GM21576 (cell line): Measurements from ENCODE around the gene GCNA.
"Not testable (repeated sequence)": the region's sequence is repeated elsewhere in the genome, so short reads cannot be mapped to it uniquely, and the experiment has no call there.

ENCODE experiments used
- ATAC-seq: cut with Tn5 transposase; IDR thresholded peaks from one replicate; pipeline ENCODE4 v1.9.1; 2021; ENCODE audit warnings: mild to moderate bottlenecking, moderate library complexity; ENCODE audit not compliant: unreplicated experiment

GCNA gene

GRCh38 chrX:71556036-71556435 lies 22.2 kb upstream of the GCNA start:
- no peak for ATAC-seq

DNA sequence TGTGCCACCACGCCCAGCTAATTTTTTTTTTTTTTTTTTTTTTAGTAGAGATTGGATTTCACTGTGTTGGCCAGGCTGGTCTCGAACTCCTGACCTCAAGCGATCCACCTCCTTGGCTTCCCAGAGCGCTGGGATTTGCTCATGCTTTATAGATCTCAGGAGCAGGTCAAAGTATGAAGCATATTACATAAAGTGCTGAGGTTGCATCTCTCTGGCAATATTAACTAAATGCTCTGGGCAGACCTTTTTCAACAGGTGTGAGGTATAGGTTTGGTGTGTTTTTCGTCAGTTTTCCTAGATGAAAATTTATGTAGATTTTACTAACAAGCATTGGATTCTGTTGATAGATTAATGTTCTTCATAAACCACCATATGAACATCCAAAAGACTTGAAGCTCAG lies 19.3 kb upstream of the GCNA start:
- ATAC-seq: no peak

- not testable (repeated sequence) for ATAC-seq
Measured at GRCh38 chrX:71559773-71560172, 18.5 kb upstream of the GCNA start.

DNA sequence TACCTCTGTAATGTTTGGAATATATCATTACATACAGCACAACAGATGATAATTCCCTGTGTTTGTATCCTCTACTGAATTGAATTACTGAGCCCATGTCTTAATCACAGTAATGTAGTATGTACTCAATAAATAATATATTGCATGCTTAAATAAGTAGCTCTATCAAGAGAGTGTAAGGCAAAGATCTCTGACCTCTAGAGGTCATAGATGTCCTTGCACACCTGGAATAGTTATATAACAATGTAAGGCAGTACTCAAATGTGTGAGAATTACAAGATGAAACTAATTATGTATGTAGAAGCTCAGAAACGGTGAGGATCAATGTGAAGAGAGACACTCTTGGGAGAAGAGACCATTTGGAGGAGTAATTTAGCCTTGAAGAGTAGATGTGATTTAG lies 14.3 kb upstream of the GCNA start:
- ATAC-seq: no peak

DNA sequence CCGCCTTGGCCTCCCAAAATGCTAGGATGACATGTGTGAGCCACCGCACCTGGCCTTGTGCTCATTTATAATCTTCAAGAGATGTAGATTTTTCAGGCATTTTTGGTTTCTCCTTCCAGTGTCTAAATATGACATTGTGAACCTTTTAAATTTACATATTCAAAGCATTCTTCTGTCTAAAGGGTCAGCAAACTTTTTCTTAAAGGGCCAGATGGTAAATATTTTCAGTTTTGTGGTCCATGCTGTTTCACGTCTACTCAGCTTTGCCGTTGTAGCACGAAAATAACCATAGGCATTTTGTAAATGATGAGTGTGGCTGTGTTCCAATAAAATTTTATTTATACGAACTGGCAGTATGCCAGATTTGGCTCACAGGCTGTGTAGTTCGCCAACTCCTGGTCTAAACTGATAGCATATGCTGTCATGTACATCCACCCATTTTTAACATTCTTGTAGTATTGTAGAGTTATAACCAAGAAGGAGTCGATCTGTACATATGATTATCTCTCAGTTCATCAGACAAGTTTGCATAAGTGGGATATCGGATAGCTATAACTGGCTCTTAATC lies 12.7 kb upstream of the GCNA start:
- no peak for ATAC-seq

DNA sequence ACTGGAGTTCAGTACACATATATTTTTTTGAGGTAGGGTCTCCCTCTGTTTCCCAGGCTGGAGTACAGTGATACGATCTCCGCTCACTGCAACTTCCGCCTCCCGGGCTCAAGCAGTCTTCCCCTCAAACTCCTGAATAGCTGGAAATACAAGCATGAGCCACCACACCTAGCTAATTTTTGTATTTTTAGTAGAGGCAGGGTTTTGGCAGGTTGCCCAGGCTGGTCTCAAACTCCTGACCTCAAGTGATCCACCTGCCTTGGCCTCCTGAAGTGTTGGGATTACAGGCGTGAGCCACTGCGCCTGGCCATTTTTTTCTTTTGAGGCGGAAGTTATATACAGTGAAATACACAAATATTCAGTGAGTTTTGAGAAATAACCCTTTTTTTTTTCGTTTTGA lies 6.8 kb upstream of the GCNA start:
- not testable (repeated sequence) for ATAC-seq

- no peak for ATAC-seq
Measured at GRCh38 chrX:71573590-71573989, 4.6 kb upstream of the GCNA start.

GRCh38 chrX:71577682-71578081 lies 555 bp upstream of the GCNA start:
- ATAC-seq: no peak

- no peak for ATAC-seq
Measured at GRCh38 chrX:71579136-71579989, 1.1 kb downstream of the GCNA start.

DNA sequence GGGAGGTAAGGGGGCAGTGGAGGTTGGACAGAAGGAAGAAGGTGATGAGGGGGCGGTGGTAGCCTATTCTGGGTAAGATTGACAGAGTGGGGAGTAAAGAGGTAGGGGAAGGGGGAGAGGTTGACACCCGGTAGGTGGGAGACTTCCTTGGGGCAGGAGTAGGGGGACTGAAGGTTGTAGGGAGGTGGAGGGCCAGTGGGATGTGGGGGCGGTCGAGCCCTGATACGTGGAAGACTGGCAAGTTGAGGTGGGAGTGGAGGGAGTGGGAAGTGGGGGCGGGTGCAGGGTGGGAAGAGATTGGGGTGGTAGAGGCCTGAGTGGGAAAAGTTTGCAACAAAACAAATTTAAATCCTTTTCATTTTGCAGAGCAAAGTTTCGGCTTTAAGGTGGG lies 1.7 kb downstream of the GCNA start:
- no peak for ATAC-seq

- no peak for ATAC-seq
Measured at GRCh38 chrX:71581210-71581609, 3.0 kb downstream of the GCNA start.

DNA sequence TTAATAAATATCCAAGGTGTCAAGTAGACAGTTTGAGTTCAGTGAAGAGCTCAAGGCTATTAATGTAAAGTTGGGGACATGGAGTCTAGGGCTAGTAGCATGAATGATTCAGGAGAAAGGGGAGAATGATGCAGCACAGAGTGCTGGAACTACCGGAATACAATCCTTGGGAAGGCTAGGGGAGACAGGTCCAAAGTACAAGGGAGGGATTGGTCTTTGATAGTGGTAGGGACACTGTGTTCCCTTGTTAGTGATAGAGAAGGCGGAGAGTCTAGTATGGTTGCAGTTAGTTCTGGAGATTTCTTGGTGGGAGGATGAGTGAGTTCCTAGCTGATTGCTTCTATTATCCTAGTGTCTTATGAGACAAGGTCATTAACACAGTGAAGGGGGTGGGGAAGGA lies 8.7 kb downstream of the GCNA start:
- ATAC-seq: no peak

- ATAC-seq: not testable (repeated sequence)
Measured at GRCh38 chrX:71593210-71593609, 15.0 kb downstream of the GCNA start.

- ATAC-seq: no peak
Measured at GRCh38 chrX:71599965-71600364, 21.7 kb downstream of the GCNA start.

- no peak for ATAC-seq
Measured at GRCh38 chrX:71603618-71604017, 25.4 kb downstream of the GCNA start.

- ATAC-seq: no peak
Measured at GRCh38 chrX:71604141-71604540, 25.9 kb downstream of the GCNA start.

DNA sequence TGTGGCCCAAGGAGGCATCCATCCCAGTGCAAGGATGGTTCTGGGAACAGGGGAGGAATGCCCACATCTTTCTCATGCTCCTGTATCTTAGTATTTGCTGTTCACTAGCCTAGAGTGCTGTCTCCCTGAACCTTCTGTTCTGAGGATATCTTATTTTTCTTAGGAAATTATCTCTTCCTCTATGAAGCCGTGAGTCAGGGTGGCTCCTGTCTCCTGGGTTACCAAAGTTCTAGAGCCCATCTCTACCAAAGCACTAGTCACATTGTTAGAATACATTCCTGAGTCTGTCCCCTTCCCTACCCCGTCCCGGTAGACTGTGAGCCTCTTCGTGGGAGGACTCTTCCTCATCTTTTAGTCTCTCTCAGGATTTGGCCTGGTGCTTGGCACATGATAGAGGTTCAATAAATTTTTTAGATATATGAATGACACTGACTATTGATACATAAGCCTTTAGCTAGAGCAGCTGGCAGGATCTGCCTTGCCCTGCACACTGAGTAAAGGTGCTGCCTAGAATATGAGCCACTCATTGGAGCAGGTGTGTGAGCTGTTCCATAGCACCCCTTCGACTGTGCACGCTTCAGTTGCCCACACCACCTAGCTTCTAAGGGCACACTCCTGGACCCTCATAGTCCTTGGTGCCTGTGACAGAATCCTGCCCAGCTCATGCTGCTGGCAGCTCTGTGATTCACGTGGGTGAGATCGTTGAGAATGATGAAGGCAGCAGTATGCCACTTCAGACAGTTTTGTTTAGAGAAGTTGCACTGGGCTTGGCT lies 26.7 kb downstream of the GCNA start:
- no peak for ATAC-seq

DNA sequence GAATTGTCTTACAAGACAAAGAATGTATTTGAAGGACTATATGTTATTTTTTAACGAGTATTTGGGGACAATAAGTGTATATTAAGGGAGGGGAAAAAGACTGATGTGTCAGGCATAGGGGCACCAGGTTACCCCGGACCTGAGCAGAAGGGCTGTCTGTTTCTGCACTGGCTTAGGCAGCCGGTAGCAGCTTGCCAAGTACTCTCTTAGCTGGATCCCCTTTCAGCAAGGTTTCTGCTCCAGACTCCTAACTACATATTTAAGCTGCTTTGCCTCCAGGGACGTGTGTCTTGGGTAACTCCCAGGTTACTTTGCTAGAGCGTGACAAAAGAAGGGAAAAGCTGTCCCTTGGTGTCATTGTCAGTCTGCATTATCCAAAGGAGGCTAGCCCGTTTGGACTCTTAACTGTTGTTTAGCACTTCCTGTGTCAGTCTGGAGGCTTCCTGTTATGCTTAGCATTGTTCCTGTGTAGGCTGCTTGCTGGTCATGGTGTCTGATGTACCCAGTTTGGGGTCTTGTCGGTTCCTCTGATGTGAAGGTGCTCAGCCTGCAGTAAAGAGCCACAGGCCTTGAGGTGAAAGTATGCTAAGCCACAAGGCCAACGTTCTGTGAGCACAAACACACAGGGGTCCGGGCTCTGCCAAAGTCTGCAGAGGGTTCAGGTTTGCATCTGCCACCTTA lies 28.4 kb downstream of the GCNA start:
- ATAC-seq: no peak

- ATAC-seq: no peak
Measured at GRCh38 chrX:71607488-71607887, 29.3 kb downstream of the GCNA start.

GRCh38 chrX:71609095-71609750 lies 31.0 kb downstream of the GCNA start:
- ATAC-seq: no peak

- not testable (repeated sequence) for ATAC-seq
Measured at GRCh38 chrX:71611736-71612135, 33.5 kb downstream of the GCNA start.
